Eye (tissue), 1 donor: ENCODE data around the gene IDUA.

Experiments used
- DNase-seq: peaks from one replicate; pipeline ENCODE4 v3.0.0-alpha.2; 2015

The IDUA gene

DNA sequence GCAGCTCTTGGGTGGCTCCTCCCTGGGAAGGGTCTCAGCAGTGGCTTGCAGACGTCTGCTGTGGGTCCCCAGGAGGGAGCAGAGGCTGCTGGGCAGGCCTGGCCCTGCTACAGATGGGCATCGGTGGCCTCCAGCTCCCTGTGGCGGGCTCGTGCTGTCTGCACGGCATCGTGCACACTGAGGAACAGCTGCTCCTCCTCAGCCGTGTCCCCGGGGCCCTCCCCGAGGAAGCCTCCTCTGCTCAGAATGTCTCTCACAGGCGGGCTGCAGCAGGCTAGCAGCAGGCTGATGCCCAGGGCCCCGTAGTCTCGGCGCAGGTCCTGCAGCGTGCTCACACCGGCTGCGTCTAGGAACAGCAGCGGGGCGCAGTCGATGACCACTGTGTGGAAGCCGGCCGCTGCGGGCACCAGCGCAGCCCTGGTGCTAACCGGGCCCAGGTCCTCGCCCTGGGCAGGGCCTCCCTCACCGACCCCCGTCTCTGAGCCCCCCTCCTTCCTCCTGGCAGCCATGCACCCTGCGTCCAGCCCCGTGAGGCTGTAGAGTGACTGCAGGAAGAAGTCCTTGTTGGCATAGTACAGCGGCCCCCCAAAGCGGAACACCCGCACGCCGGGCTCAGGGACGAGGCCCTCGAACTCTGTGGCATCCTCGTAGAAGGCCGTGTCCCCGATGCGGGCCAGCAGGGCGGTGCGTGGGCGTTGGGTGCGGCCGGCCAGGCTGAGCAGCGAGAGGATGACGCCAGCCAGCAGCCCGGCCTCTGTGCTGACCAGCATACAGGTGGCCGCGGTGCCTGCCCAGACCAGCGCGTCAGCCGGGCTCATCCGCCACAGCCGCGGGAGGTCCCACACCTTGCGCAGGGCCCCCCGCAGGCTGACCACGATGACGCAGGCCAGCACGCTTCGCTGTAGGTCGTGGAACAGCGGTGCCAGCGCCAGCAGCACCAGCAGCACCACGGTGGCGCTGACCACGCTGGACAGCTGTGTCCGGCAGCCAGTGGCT is 2.2 kb downstream of the IDUA start:
- peak; percentile 50 for DNase-seq

DNA sequence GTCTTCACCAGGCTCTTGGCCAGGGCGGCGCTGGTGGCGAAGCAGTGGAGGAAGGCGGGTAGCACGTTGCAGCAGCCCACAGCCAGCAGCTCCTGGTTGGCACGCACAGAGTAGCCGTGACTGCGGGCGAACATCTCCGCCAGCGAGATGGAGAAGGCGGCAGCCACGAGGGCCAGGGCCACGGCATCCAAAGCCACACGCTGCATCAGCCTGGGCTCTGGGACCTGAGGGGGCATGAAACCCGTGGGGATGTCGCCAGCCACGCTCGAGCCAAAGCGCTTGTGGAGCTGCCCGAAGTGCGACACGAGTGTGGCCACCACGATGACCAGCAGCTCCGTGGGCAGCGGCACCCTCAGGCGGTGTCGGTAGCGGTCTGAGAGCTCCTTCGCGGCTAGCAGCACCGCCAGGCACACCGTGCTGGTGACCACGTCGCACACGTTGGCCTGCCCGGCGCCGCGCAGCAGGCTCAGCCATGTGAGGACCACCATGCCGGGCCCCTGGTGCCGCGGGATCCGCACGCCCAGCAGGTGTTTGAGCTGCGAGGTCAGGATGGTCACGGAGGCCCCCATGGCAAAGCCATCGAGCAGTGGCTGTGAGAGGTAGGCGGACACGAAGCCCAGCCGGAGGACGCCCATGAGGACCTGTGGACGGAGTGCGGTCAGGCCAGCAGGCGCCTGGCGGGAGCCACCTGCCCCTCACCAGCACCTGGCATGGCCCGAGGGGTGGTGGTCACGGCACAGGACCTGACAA is 3.1 kb downstream of the IDUA start:
- DNase-seq, result no peak

DNA sequence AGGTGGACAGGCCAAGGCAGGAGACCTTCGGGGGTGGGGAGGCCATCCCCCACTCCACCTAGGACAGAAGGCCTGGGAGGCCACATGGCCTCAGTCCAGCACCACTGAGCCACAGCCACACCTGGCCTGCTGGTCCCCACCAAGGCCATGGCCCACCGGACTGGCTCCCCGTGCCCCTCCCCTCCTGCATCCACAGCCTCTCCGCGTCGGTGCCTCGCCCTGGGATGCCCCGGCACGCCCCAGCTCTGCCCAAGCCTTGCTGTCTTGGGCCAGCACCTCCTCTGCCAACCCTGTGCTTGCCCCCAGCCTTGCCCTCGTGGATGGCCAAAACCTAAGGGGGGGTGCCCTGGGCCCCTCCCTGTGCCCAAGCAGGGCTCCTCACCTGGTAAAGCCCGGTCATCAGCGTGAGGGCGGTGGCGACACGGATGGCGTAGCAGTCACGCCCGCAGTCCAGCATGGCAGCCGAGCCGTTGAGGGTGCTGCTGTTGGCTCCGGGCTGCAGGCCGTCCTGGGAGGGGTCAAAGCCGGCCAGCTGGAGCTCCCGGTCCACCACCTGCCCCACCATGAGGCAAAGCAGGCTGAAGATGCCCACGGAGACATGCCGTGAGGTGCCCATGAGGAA is 4.0 kb downstream of the IDUA start:
- DNase-seq, result no peak

DNA sequence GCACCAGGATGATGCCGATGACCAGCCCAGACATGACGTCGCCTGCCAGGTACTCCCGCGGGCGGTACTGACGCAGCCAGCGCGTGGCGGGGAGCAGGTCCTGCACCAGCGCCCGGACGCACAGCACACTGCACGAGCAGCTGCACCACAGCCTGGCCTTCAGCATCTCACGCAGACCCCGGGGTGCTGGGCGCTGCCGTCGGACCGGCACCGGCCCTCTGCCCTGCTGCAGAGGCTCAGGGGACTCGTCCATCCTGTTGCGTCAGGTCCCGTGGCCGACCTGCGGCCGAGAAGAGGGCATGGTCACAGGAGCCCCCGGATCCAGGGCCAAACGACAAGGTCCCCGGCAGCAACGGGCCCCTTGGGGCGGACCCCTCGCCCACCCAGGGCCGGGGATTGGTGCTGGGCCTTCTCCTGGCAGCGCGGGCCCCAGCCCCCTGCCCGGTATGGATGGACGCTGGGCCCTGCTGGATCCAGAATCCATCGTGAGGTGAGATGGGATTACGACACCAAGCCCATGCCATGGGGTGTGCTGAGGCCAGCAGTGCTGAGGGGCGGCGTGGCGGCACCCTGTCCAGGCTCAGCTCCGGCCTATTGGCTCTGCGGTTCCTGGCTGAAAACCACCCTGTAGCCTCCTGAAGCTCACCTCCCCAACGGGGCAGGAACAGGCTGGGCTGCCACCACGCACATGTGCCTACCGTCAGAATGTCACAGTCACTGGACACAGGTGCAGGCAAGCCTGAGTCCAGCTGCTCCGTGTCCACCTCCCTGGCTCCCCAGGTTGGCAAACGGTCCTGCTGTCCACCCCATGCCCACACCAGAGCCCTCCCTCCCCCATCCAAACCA is 4.8 kb downstream of the IDUA start:
- no peak for DNase-seq

DNA sequence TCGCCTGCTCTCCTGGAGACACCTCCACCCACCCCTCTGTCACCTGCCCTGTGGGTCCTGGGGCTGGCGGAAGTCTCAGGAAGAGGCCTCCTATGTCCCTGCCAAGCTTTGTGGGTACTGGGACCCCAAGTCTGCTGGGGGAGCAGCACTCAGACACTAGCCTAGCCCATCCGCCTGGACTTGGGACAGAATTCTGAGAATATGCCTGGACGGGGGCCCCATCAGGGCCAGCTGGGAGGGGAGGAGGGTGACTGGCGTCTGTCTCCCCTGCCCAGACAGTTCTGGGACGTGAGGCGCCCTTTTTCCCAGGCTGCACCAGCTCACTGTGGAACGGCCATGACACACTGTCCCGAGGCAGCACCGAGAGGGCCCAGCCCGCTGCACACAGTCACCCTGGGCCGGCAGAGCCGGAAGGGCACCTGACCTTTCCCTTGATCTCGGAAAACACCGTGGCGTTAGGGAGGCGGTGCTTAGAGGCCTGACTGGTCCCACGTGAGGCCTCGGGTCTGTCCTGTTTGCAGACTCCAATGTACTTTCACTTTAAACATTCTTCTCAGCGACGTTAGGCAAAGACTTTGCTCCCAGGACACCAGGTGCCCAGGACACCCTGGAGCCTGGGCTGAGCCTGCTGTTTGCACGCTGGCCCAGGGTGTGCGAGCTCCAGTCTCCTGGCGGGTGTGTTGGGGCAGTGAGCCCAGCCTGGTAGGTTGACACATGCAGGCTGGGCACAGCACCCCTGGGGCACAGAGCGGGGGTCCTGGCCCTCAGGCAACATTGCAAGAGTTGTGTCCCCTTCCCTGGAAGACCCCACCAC is 5.7 kb downstream of the IDUA start:
- no peak for DNase-seq

DNA sequence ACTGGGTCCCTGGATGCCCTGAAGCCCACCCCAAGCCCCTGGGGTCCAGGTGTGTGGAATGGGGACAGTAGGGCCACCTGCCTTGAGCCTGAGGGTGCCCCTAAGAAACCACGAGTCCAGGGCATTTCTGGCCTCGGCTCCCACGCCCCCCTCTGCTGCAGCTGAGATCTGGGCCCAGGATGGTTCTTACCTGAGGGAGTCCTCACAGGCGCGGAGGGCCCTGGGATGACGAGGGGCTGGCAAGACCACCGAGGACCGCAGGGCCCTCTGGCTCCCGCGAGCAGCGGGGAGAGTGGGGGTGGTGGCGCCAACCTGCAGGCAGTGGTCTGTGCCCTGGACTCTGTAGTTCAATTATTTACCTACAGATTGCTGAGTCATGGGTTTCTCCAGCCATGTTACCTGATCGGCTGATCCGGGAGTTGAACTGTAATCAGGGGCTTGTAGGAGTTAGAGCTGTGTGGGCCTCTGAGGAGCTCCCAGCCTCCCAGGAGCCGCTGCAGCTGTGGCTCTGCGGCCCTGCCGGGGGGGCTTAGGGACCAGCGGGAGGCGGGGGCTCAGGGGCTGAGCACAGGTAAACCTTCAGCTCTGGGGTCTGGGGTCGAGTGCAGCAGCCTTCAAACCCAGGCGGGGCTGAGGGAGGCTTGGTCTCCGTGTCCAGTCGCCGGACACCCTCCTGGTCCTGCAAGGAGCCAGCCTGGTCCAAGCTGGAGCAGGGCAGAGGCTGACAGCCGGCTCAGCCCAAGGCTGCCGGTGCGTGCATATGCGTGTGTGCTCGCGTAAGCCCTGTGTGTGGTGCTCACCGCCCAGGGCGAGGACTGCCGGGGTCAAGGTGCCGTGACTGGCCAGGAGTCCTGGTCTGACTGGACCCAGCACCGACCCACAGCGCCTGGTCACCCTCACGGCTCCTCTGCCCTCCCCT is 6.5 kb downstream of the IDUA start, which contains the start of gene SLC26A1:
SLC26A1 (minus strand) TSS at position 294 of the 919 bp plus-strand sequence. CDS start 1,701 bp downstream, outside the sequence.
- no peak for DNase-seq

DNA sequence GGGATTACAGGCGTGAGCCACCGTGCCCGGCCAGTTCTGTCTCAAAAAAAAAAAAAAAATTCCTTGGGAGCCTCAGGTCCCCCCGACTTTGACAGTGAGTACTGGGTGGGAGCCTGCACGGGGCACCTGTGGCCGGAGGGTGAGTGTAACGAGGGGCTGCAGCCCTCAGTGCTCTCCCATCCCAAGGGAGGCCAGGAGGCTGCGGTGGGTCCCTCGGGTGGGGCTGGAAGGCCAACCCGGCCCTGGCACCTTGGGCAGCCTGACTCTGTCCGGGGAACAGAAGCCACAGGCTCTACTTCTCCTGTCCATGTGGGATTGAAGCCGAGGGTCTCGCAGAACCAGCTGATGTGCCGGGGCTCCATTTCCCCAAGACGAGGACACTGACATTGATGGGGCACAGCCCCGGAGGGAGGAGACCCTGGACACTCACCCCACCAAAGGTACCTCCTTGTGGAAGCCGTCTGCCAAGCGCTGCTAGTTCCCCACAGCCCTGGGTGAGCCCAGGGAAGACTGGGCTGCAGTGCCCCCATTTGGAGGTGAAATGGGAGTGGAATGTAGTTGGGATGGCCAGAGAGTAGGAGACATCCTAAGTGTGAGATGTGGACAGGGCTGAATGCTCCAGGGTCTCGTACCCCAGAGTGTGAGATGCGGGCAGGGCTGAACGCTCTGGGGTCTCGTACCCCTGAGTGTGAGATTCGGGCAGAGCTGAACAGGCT is 8.6 kb downstream of the IDUA start:
- DNase-seq, result no peak

DNA sequence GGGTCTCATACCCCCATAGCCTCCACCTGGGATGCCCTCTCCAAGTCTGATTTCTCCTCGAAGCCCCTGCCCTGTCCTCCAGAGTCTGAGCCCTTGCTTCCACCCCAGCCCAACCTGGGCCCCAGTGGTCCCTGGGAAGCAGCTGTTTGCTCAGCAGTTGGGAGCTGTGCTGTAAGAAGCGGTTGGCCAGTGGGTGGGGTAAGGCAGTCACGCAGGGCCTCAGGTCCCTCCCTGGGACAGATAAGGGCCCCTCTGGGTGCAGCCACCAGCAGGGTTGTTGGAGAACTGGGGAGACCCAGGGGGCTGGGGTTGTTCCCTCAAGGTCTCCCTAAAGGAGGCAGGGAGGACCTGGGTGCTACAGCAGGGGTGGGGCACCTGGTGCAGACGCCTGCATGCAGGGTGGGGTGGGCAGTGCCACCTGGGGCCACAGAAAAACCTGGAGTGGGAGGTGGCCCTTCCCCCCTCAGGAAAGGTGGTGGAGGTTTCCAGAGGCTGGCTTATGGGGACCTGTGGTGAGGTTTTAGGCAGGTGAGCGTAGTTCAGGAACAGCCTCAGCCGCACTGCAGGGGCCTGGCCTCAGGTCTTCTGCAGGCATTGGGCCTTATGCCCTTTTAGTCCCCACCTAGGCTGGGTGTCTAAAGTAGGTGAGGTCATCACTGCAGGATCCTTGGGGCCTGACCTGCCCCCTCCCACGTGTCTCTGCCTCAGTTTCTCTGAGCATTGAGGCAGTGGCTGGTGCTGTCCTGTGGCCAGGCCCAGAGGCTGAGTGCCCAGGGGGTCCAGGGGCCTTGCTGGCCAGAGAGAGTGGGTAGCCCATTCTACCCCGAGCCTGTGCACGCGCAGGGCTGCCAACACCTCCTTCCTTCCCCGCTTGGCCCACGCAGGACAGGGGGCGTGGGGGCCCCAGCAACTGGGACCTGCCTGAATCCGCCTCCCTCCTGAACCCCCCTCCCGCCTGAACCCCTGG is 9.5 kb downstream of the IDUA start:
- DNase-seq, result no peak

DNA sequence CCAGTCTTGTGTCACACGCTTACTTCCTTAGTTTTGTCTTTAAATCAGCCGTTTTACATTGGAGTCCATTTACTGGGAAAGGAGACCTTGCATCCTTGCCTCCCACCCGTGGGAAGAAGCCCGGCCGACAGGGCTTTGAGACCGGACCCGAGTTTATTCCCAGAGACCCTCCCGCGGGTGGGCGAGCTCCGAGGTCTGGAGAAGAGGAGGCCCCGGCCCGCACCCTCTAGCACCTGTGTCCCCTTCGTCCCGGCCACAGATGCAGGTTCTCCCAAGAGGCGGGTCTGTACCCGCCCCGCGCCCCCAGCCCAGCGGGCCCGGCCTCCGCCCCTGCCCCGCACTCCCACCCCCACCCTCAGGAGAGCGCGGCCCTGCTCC is 10.1 kb downstream of the IDUA start:
- DNase-seq, result no peak

DNA sequence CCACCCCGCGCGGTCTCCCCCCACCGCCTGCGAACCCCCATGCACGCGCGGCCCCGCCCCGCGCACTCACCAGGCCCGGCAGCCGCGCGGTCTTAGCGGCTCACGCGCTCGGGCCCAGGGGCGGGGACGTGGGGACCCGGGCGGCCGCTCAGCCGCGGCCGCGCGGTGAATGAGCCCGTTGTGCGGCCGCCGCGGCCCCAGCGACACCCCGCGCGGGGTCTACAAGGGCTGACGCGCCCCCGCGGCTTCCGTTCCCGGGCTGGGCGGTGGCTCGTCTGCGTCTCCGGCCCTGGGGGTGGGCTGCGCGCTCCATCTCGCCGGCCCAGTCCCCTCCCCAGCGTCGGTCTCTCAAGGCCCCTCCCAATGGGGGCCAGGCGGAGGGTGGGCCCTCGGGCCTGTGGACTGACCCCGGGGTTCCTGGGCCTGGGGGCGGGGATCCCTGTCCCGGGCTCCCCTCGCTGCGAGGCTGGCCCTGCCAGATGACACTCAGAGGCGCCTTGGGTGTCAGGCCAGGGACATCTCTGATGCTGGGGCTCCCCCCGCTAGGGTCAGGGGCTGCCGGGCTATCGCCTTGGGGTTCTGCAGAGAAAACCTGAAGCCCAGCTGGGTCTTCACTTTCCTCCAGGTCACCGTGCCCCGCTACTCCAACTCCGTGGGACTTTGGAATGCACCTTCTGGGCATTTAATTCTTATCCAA is 10.7 kb downstream of the IDUA start:
- peak; percentile 63 for DNase-seq

DNA sequence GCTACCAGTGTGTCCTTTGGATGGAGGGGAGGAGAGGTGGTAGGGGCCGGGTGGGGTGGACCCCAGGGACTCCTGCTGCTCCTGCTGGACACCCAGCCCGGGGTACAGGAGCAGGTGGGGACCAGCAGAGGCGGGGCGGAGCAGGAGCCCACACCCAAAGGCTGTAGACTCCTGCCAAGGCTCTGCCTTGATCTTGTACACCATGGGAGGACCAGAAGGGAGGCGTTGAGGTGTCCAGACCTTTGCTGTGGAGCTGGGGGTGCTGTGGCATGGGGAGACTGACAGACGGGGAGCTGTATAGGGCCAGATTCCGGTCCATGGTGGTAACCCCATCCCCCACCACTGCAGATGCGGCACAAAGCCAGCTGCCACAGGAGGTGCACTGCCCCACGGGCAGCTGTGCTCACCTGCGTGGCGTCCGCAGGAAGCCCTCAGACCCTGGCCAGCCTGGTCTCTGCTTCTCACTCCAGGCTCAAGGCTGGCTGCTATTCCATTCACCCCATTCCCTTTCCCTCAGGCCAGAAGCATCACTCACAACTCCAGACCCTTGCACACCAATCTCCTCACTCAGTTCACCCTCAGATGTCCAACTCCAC is 11.3 kb downstream of the IDUA start:
- no peak for DNase-seq

DNA sequence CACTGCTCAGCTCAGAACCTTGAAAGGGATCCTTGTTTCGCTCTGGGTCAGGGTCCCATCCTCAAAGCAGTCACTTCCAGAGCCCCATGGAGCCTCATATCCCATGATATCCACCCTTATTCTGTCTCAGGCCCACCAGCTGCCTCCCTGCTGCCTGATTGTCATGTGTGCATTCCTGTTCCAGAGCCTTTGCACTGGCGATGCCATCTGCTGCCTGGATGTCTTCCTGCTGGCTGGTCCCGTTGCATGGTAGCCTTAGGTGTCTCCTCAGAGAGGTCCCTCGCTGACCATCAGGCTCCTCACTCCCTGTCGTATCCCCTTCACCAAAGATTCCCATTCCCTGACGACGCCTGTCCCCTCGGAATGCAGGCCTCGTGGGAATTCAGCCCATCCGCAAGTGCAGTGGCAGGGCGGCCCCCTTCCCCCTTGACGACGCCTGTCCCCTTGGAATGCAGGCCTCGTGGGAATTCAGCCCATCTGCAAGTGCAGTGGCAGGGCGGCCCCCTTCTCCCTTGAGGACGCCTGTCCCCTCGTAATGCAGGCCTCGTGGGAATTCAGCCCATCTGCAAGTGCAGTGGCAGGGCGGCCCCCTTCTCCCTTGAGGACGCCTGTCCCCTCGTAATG is 12.5 kb downstream of the IDUA start:
- peak; percentile 65 for DNase-seq

DNA sequence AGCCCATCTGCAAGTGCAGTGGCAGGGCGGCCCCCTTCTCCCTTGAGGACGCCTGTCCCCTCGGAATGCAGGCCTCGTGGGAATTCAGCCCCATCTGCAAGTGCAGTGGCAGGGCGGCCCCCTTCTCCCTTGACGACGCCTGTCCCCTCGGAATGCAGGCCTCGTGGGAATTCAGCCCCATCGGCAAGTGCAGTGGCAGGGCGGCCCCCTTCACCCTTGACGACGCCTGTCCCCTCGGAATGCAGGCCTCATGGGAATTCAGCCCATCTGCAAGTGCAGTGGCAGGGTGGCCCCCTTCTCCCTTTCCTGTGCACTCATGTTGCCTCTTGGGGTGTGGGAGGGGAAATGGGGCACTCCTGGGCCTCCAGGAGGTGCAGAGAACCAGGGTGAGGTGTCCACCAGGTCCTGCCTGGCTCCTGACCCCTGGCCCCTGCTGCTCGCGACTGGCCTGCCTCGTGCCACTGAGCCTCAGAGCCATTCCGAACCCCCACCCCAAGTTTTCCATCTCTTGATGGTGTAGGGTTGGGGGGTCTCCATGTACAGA is 13.1 kb downstream of the IDUA start:
- DNase-seq, result no peak

DNA sequence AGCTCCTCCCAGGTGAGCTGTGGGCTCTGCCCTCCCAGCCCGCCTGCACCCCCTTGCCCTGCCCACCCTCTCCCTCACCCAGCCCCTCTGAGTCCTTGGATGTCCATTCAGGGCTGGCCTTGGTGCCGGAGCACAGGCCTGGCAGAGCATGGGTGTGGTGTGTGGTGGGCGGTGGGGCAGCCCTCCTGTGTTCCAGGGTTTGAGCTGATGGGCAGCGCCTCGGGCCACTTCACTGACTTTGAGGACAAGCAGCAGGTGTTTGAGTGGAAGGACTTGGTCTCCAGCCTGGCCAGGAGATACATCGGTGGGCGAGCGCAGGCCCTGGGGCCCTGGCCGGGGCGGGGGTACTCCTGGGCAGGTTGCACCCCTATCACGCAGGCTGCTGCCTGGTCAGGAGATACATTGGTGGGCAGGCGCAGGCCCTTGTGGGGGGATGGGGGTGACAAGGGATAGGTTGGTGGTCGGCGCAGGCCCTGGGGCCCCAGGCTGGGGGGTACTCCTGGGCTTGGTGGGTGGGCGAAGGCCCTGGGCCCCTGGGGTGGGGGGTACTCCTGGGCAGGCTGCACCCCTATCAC is 13.9 kb downstream of the IDUA start:
- no peak for DNase-seq

DNA sequence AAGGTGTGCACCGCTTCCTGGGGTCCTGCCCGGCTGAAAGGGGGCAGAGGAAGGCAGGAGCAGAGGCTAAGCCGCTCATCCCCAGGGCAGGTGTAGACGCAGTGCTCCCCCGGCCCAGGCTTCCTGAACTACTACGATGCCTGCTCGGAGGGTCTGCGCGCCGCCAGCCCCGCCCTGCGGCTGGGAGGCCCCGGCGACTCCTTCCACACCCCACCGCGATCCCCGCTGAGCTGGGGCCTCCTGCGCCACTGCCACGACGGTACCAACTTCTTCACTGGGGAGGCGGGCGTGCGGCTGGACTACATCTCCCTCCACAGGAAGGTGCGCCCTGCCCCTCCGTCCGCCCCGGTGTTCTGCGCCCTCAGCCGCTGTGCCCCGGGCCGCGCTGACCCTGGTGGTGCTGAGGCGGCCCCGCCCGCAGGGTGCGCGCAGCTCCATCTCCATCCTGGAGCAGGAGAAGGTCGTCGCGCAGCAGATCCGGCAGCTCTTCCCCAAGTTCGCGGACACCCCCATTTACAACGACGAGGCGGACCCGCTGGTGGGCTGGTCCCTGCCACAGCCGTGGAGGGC is 14.8 kb downstream of the IDUA start:
- no peak for DNase-seq

DNA sequence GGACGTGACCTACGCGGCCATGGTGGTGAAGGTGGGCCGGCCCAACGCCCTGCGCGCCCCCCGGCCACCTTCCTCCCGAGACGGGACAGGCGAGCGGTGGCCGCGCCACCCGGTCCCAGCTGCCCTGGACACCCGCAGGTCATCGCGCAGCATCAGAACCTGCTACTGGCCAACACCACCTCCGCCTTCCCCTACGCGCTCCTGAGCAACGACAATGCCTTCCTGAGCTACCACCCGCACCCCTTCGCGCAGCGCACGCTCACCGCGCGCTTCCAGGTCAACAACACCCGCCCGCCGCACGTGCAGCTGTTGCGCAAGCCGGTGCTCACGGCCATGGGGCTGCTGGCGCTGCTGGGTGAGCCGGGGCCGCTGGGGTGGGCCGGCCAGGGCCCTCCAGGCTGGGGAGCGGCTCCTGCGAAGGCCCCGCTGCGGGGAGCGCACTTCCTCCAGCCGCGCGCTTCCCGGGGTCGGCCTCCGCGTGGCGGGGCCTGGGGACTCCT is 15.3 kb downstream of the IDUA start:
- peak; percentile 70 for DNase-seq
